ENCODE data around the gene ARSA. TPM values are rescaled to one million over a fixed set of nuclear protein-coding genes. Genes with fewer than 3 reads are reported as not detected.

ARSA gene
- total and polyA plus RNA-seq, 2 of the 13 experiments (the other 11 are each of a cell fraction or from before 2014, with no cell fraction given): 9.0 to 11.5 TPM

- no peak for TF ChIP-seq SNAPC4 (CRISPR knock-in tag; IDR thresholded peaks at IDR 0.05)
- TF ChIP-seq ZSCAN12 (CRISPR knock-in tag; IDR thresholded peaks at IDR 0.05): no peak
- no peak for TF ChIP-seq SIN3B (IDR thresholded peaks at IDR 0.05; ENCODE audit: low read length)
- TF ChIP-seq ZNF550 (CRISPR knock-in tag; IDR thresholded peaks at IDR 0.05; ENCODE audit: borderline replicate concordance): no peak
- no peak for TF ChIP-seq THAP11 (CRISPR knock-in tag; IDR thresholded peaks at IDR 0.05)
- TF ChIP-seq SMARCE1 (IDR thresholded peaks at IDR 0.05; ENCODE audit: borderline replicate concordance): no peak
- TF ChIP-seq KDM2A (CRISPR knock-in tag; IDR thresholded peaks at IDR 0.05; ENCODE audit: borderline replicate concordance, low read depth): no peak; the same call in 1 of the 2 replicates
- no peak for TF ChIP-seq CBX1 (IDR thresholded peaks at IDR 0.05; ENCODE audit: low read depth)
- TF ChIP-seq ZNF256 (CRISPR knock-in tag; conservative IDR thresholded peaks at IDR 0.05): no peak
- TF ChIP-seq NFE2L2 (IDR thresholded peaks at IDR 0.05; ENCODE audit: low read length): no peak
- TF ChIP-seq ZNF282 (IDR thresholded peaks at IDR 0.05; ENCODE audit: partially characterized antibody): no peak
- no peak for TF ChIP-seq SMARCC2 (IDR thresholded peaks at IDR 0.05)
- TF ChIP-seq CBX2 (IDR thresholded peaks at IDR 0.05; ENCODE audit: low read depth, low read length): no peak
- no peak for TF ChIP-seq CBX2 (CRISPR knock-in tag; IDR thresholded peaks at IDR 0.05; ENCODE audit: low read depth)
- no peak for TF ChIP-seq ZNF710 (CRISPR knock-in tag; IDR thresholded peaks at IDR 0.05; ENCODE audit: borderline replicate concordance)
- peak; percentile 39; the same call in 1 of the 2 replicates for TF ChIP-seq MAX (IDR thresholded peaks at IDR 0.05)
- TF ChIP-seq ZNF749 (CRISPR knock-in tag; IDR thresholded peaks at IDR 0.05; ENCODE audit: borderline replicate concordance): no peak
- TF ChIP-seq AHDC1 (CRISPR knock-in tag; IDR thresholded peaks at IDR 0.05; ENCODE audit: borderline replicate concordance): no peak
These were observed 7.2 kb downstream of the ARSA start (continued) for GRCh38 chr22:50620593-50621355.

Data from HepG2 (cell line).